ENCODE data around the gene MBNL3.

The MBNL3 gene

GRCh38 chrX:132393485-132393884, 95.4 kb downstream of the MBNL3 start:
- DNase-seq = no peak
- Mint-ChIP-seq H3K27ac (no peak overlapping the region), H3K36me3 (ENCODE audit: low read depth) (no peaks in the 10 kb centered on the region), H3K9me3 (no peaks in the 10 kb centered on the region), H3K4me1 (ENCODE audit: low read depth) (no peaks in the 10 kb centered on the region), H3K27me3 (peaks cover 13% of the 10 kb centered on the region), H3K4me3 (no peak overlapping the region)

GRCh38 chrX:132393085-132393484, 95.8 kb downstream of the MBNL3 start:
- Mint-ChIP-seq H3K27ac (no peak overlapping the region), H3K27me3 (peaks cover 13% of the 10 kb centered on the region), H3K9me3 (no peaks in the 10 kb centered on the region), H3K36me3 (ENCODE audit: low read depth) (peaks cover under 1% of the 10 kb centered on the region), H3K4me1 (ENCODE audit: low read depth) (no peaks in the 10 kb centered on the region), H3K4me3 (no peak overlapping the region)
- DNase-seq = no peak

- no peaks in the 10 kb centered on the region for H3K4me1 Mint-ChIP-seq (ENCODE audit: low read depth)
- no peak overlapping the region for H3K4me3 Mint-ChIP-seq
- no peak for DNase-seq
- no peaks in the 10 kb centered on the region for H3K9me3 Mint-ChIP-seq
- peaks cover 30% of the 10 kb centered on the region for H3K27me3 Mint-ChIP-seq
- H3K36me3 Mint-ChIP-seq (ENCODE audit: low read depth) = peaks cover 9% of the 10 kb centered on the region
- no peak overlapping the region for H3K27ac Mint-ChIP-seq
These were observed 98.0 kb downstream of the MBNL3 start for GRCh38 chrX:132390792-132391191.

- no peaks in the 10 kb centered on the region for H3K4me1 Mint-ChIP-seq (ENCODE audit: low read depth)
- H3K4me3 Mint-ChIP-seq = no peak overlapping the region
- H3K27ac Mint-ChIP-seq = no peak overlapping the region
- no peak for DNase-seq
- H3K36me3 Mint-ChIP-seq (ENCODE audit: low read depth) = peaks cover 9% of the 10 kb centered on the region
- peaks cover 27% of the 10 kb centered on the region for H3K27me3 Mint-ChIP-seq
- no peaks in the 10 kb centered on the region for H3K9me3 Mint-ChIP-seq
These were observed 99.4 kb downstream of the MBNL3 start for GRCh38 chrX:132389480-132389879.

- H3K27ac Mint-ChIP-seq = no peak overlapping the region
These were observed 100.5 kb downstream of the MBNL3 start for GRCh38 chrX:132388371-132388770.

GRCh38 chrX:132384301-132384700, 104.5 kb downstream of the MBNL3 start:
- no peak overlapping the region for H3K27ac Mint-ChIP-seq
- no peak for DNase-seq
- H3K4me1 Mint-ChIP-seq (ENCODE audit: low read depth) = no peaks in the 10 kb centered on the region
- H3K4me3 Mint-ChIP-seq = no peak overlapping the region
- peaks cover 9% of the 10 kb centered on the region for H3K36me3 Mint-ChIP-seq (ENCODE audit: low read depth)
- no peaks in the 10 kb centered on the region for H3K9me3 Mint-ChIP-seq
- peaks cover 39% of the 10 kb centered on the region for H3K27me3 Mint-ChIP-seq

More at GRCh38 chrX:132388371-132388770, 100.5 kb downstream of the MBNL3 start:
- DNase-seq = no peak
- H3K27me3 Mint-ChIP-seq = peaks cover 19% of the 10 kb centered on the region
- no peaks in the 10 kb centered on the region for H3K4me1 Mint-ChIP-seq (ENCODE audit: low read depth)
- peaks cover 9% of the 10 kb centered on the region for H3K36me3 Mint-ChIP-seq (ENCODE audit: low read depth)
- no peaks in the 10 kb centered on the region for H3K9me3 Mint-ChIP-seq
- H3K4me3 Mint-ChIP-seq = no peak overlapping the region

GRCh38 chrX:132382068-132382467, 106.8 kb downstream of the MBNL3 start:
- H3K4me3 Mint-ChIP-seq = no peak overlapping the region
- H3K9me3 Mint-ChIP-seq = no peaks in the 10 kb centered on the region
- H3K27ac Mint-ChIP-seq = no peak overlapping the region
- peaks cover 36% of the 10 kb centered on the region for H3K27me3 Mint-ChIP-seq
- no peak for DNase-seq
- H3K4me1 Mint-ChIP-seq (ENCODE audit: low read depth) = no peaks in the 10 kb centered on the region
- peaks cover 4% of the 10 kb centered on the region for H3K36me3 Mint-ChIP-seq (ENCODE audit: low read depth)

- no peak overlapping the region for H3K27ac Mint-ChIP-seq
- no peaks in the 10 kb centered on the region for H3K4me1 Mint-ChIP-seq (ENCODE audit: low read depth)
- no peak for DNase-seq
- no peak overlapping the region for H3K4me3 Mint-ChIP-seq
- H3K36me3 Mint-ChIP-seq (ENCODE audit: low read depth) = no peaks in the 10 kb centered on the region
- peaks cover 46% of the 10 kb centered on the region for H3K27me3 Mint-ChIP-seq
- no peaks in the 10 kb centered on the region for H3K9me3 Mint-ChIP-seq
These were observed 110.6 kb downstream of the MBNL3 start for GRCh38 chrX:132378281-132378680.

GRCh38 chrX:132375941-132376340, 112.9 kb downstream of the MBNL3 start:
- H3K4me1 Mint-ChIP-seq (ENCODE audit: low read depth) = no peaks in the 10 kb centered on the region
- no peak overlapping the region for H3K27ac Mint-ChIP-seq
- DNase-seq = no peak
- peaks cover 38% of the 10 kb centered on the region for H3K27me3 Mint-ChIP-seq
- H3K36me3 Mint-ChIP-seq (ENCODE audit: low read depth) = no peaks in the 10 kb centered on the region
- H3K4me3 Mint-ChIP-seq = no peak overlapping the region
- no peaks in the 10 kb centered on the region for H3K9me3 Mint-ChIP-seq

GRCh38 chrX:132373610-132374009, 115.2 kb downstream of the MBNL3 start:
- no peak overlapping the region for H3K4me3 Mint-ChIP-seq
- peaks cover 34% of the 10 kb centered on the region for H3K27me3 Mint-ChIP-seq
- no peak for DNase-seq
- H3K4me1 Mint-ChIP-seq (ENCODE audit: low read depth) = no peaks in the 10 kb centered on the region
- no peak overlapping the region for H3K27ac Mint-ChIP-seq
- H3K9me3 Mint-ChIP-seq = no peaks in the 10 kb centered on the region
- no peaks in the 10 kb centered on the region for H3K36me3 Mint-ChIP-seq (ENCODE audit: low read depth)

- Mint-ChIP-seq H3K4me1 (ENCODE audit: low read depth) (no peaks in the 10 kb centered on the region), H3K27ac (no peak overlapping the region), H3K27me3 (peaks cover 47% of the 10 kb centered on the region), H3K36me3 (ENCODE audit: low read depth) (no peaks in the 10 kb centered on the region), H3K9me3 (no peaks in the 10 kb centered on the region), H3K4me3 (no peak overlapping the region)
- DNase-seq = no peak
These were observed 119.1 kb downstream of the MBNL3 start for GRCh38 chrX:132369617-132370326.

- DNase-seq = no peak
- Mint-ChIP-seq H3K36me3 (ENCODE audit: low read depth) (no peaks in the 10 kb centered on the region), H3K4me3 (no peak overlapping the region), H3K27me3 (peaks cover 34% of the 10 kb centered on the region), H3K9me3 (no peaks in the 10 kb centered on the region), H3K4me1 (ENCODE audit: low read depth) (no peaks in the 10 kb centered on the region), H3K27ac (no peak overlapping the region)
These were observed 120.9 kb downstream of the MBNL3 start for GRCh38 chrX:132367984-132368383.

- no peak overlapping the region for H3K27ac Mint-ChIP-seq
- H3K9me3 Mint-ChIP-seq = no peaks in the 10 kb centered on the region
- no peaks in the 10 kb centered on the region for H3K4me1 Mint-ChIP-seq (ENCODE audit: low read depth)
- H3K27me3 Mint-ChIP-seq = peaks cover 36% of the 10 kb centered on the region
- no peaks in the 10 kb centered on the region for H3K36me3 Mint-ChIP-seq (ENCODE audit: low read depth)
- H3K4me3 Mint-ChIP-seq = no peak overlapping the region
- no peak for DNase-seq
These were observed 121.5 kb downstream of the MBNL3 start for GRCh38 chrX:132367314-132367713.

- DNase-seq = no peak
- no peaks in the 10 kb centered on the region for H3K9me3 Mint-ChIP-seq
- H3K27ac Mint-ChIP-seq = no peak overlapping the region
- H3K4me3 Mint-ChIP-seq = no peak overlapping the region
- H3K4me1 Mint-ChIP-seq (ENCODE audit: low read depth) = no peaks in the 10 kb centered on the region
- H3K36me3 Mint-ChIP-seq (ENCODE audit: low read depth) = no peaks in the 10 kb centered on the region
- peaks cover 41% of the 10 kb centered on the region for H3K27me3 Mint-ChIP-seq
These were observed 123.3 kb downstream of the MBNL3 start for GRCh38 chrX:132365490-132365889.

GRCh38 chrX:132364313-132364712, 124.5 kb downstream of the MBNL3 start:
- no peaks in the 10 kb centered on the region for H3K4me1 Mint-ChIP-seq (ENCODE audit: low read depth)
- H3K4me3 Mint-ChIP-seq = no peak overlapping the region
- H3K27ac Mint-ChIP-seq = no peak overlapping the region

GRCh38 chrX:132353430-132353829, 135.4 kb downstream of the MBNL3 start:
- Mint-ChIP-seq H3K9me3 (no peaks in the 10 kb centered on the region), H3K4me1 (ENCODE audit: low read depth) (no peaks in the 10 kb centered on the region), H3K36me3 (ENCODE audit: low read depth) (no peaks in the 10 kb centered on the region), H3K27me3 (peaks cover 28% of the 10 kb centered on the region), H3K4me3 (no peak overlapping the region), H3K27ac (no peak overlapping the region)
- DNase-seq = no peak

More at GRCh38 chrX:132364313-132364712, 124.5 kb downstream of the MBNL3 start:
- no peak for DNase-seq
- no peaks in the 10 kb centered on the region for H3K9me3 Mint-ChIP-seq
- H3K27me3 Mint-ChIP-seq = peaks cover 43% of the 10 kb centered on the region
- H3K36me3 Mint-ChIP-seq (ENCODE audit: low read depth) = no peaks in the 10 kb centered on the region
